HFFc6 (cell line): Measurements from ENCODE around the gene KLHL18. TPM values are rescaled to one million over a fixed set of nuclear protein-coding genes. Genes with fewer than 3 reads are reported as not detected.
A peak's percentile ranks its signal among the peaks of the same experiment; 100 is the strongest.

ENCODE experiments used
- DNase-seq: peaks from one replicate; pipeline ENCODE4 v3.0.0-alpha.2; 2018
- H3K27ac Mint-ChIP-seq: 2 replicates; pipeline ENCODE4 v1.8.0; 2020; ENCODE audit warnings: mild to moderate bottlenecking, mixed read lengths
- H3K27me3 Mint-ChIP-seq: 2 replicates; pipeline ENCODE4 v1.8.0; 2021; ENCODE audit warnings: mild to moderate bottlenecking, moderate library complexity, mixed read lengths; ENCODE audit not compliant: insufficient read depth
- H3K36me3 Mint-ChIP-seq: 2 replicates; pipeline ENCODE4 v1.8.0; 2021; ENCODE audit warnings: low read depth, mixed read lengths
- H3K4me1 Mint-ChIP-seq: 2 replicates; pipeline ENCODE4 v1.8.0; 2020; ENCODE audit warnings: low read depth, mixed read lengths
- H3K4me3 Mint-ChIP-seq: 2 replicates; pipeline ENCODE4 v1.8.0; 2020; ENCODE audit warnings: mild to moderate bottlenecking, moderate library complexity, mixed read lengths
- H3K9me3 Mint-ChIP-seq: 2 replicates; pipeline ENCODE4 v1.8.0; 2020; ENCODE audit warnings: mild to moderate bottlenecking, mixed read lengths
- total RNA-seq, 6 experiments: library from RNA; stranded (reverse); fragmentation: NEBNext Ultra II Directional; extraction: Animal tissue kit (Norgen Biotek cat#: 25700); gene quantifications; 2 replicates in 1 of 6; 3 replicates in 5 of 6; pipeline ENCODE4 v1.2.3, GENCODE V29; 2021
- TF ChIP-seq, protein P1 (sequence below): fragments of 200-600 bp; sonication (generic); IDR thresholded peaks from 2 replicates; pipeline ENCODE4 v1.5.0; 2021; ENCODE audit warnings: antibody characterized with exemption, mild to moderate bottlenecking

Gene KLHL18
- total RNA-seq, 6 experiments from 2014 or later: 26.6 to 34.5 (median 28.5) TPM

DNA sequence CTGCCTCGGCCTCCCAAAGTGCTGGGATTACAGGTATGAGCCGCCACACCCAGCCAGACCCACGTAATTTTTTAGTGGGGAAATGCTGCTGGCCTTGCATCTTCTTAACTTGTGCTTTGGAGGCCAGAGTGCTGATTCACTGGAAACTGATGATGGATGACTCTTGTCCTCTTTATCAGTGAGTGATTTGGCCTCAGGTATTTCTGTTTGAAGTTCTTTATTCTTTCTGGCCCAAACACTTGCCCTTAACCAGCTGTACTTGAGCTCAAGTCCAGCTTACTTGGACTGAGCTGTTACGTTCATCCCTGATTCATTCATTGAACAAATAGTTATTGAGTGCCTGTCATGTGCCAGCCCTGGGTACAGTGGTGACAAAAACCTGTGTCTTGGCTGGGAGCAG, 102.3 kb downstream of the KLHL18 start:
- no peak for DNase-seq
- TF ChIP-seq, protein P1, sequence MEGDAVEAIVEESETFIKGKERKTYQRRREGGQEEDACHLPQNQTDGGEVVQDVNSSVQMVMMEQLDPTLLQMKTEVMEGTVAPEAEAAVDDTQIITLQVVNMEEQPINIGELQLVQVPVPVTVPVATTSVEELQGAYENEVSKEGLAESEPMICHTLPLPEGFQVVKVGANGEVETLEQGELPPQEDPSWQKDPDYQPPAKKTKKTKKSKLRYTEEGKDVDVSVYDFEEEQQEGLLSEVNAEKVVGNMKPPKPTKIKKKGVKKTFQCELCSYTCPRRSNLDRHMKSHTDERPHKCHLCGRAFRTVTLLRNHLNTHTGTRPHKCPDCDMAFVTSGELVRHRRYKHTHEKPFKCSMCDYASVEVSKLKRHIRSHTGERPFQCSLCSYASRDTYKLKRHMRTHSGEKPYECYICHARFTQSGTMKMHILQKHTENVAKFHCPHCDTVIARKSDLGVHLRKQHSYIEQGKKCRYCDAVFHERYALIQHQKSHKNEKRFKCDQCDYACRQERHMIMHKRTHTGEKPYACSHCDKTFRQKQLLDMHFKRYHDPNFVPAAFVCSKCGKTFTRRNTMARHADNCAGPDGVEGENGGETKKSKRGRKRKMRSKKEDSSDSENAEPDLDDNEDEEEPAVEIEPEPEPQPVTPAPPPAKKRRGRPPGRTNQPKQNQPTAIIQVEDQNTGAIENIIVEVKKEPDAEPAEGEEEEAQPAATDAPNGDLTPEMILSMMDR: no peak
- Mint-ChIP-seq H3K27ac (no peak overlapping the region), H3K36me3 (peaks cover 24% of the 10 kb centered on the region), H3K27me3 (peaks cover 6% of the 10 kb centered on the region), H3K9me3 (no peaks in the 10 kb centered on the region), H3K4me3 (no peak overlapping the region), H3K4me1 (peaks cover 49% of the 10 kb centered on the region)

DNA sequence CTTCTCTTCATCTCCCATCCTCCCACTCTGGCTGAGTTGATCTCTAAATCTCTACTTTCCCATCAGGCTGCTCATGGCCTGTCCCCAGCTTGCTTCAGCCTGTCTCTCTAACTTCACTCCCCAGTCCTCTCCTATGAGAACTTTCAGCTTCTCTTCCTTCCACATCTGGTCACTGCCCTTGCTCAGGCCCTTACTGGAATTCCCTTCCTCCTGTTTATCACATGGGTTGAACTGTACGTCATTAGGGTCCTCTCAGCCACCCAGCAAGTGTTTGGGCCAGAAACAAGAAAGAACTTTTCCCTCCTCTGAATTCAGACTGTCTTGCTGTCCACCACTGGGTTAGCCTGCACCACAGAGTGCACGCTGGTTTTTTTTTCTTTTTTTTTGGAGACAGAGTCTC, 103.1 kb downstream of the KLHL18 start:
- H3K27ac Mint-ChIP-seq: peak overlapping the region; percentile 29; the same call in 1 of the 2 replicates
- H3K9me3 Mint-ChIP-seq: no peaks in the 10 kb centered on the region
- H3K4me3 Mint-ChIP-seq: no peak overlapping the region
- peaks cover 19% of the 10 kb centered on the region for H3K36me3 Mint-ChIP-seq
- DNase-seq: no peak
- peaks cover 2% of the 10 kb centered on the region; the same call in 1 of the 2 replicates for H3K27me3 Mint-ChIP-seq
- TF ChIP-seq, protein P1: no peak
- peaks cover 43% of the 10 kb centered on the region for H3K4me1 Mint-ChIP-seq

DNA sequence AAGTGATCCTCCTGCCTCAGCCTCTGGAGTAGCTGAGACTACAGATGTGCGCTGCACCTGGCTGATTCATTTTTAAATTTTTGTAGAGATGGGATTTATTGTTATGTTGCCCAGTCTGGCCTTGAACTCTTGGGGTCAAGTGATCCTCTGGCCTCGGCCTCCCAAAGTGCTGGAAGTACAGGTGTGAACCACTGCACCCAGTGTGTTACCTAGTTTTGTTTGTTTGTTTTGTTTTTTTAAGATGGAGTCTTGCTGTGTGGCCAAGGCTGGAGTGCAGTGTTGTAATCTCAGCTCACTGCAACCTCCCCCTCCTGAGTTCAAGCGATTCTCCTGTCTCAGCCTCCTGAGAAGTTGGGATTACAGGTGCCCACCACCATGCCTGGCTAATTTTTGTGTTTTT, 110.2 kb downstream of the KLHL18 start:
- H3K27ac Mint-ChIP-seq: peak overlapping the region; percentile 18; the same call in 1 of the 2 replicates

DNA sequence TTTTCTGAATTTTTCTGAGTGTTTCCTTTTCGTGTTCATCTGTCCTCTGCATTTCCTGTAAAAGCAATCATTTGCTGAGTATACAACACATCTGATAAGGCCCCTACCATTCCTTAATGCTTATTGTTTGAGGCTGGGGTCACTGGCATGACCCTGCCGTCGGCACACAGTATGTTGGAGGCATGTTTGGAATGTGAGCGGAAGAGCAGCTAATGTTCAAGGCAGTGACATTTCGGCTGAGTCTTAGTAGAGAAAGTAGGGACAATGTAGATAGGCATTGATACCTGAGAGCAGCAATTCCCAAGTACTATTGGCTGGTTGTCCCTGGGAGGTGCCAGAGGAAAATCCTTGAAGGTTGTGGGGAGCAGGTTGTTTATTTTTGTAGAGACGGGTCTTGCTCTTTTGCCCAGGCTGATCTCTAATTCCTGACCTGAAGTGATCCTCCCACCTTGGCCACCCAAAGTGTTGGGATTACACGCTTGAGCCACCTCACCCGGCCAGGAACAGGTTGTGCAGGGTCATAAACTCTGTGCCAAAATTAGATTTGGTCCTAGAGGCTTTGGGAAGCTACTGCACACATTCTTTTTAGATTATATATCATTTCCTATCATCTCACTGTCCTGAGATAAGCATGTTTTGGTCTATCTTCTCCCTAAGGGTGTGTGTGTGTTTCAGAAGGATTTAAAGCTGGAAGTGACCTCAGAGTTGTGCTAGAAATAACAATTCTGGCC, 111.6 kb downstream of the KLHL18 start:
- H3K4me1 Mint-ChIP-seq: peaks cover 53% of the 10 kb centered on the region
- DNase-seq: peak; percentile 25
- H3K9me3 Mint-ChIP-seq: no peaks in the 10 kb centered on the region
- H3K36me3 Mint-ChIP-seq: peaks cover 6% of the 10 kb centered on the region; the same call in 1 of the 2 replicates
- peak overlapping the region; percentile 63 for H3K27ac Mint-ChIP-seq
- TF ChIP-seq, protein P1: peak; percentile 57
- H3K4me3 Mint-ChIP-seq: peak overlapping the region; percentile 68
- H3K27me3 Mint-ChIP-seq: no peaks in the 10 kb centered on the region

More for the DNA sequence above, 110.2 kb downstream of the KLHL18 start:
- no peak overlapping the region for H3K4me3 Mint-ChIP-seq
- TF ChIP-seq, protein P1: no peak
- no peaks in the 10 kb centered on the region for H3K27me3 Mint-ChIP-seq
- DNase-seq: no peak
- peaks cover 6% of the 10 kb centered on the region; the same call in 1 of the 2 replicates for H3K36me3 Mint-ChIP-seq
- H3K4me1 Mint-ChIP-seq: peaks cover 40% of the 10 kb centered on the region
- H3K9me3 Mint-ChIP-seq: no peaks in the 10 kb centered on the region

DNA sequence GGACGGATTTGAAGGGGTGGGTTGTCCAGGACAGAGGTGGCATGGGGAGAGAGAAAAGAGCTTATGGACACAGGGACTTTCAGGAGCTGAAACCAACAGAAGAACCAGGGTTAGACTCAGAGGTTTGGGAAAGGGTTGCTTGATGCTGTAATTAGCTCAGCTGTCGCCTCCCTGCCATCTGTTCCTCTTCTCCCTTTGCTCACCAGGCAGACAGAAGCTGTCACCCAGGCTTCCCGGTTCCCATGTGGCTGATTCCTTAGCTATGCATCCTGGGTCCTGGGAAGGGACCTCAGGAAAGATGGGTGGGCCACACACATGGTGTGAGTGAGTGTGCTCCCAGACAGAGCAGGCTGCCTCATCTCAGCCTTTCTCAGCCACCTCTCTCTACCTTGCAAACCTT, 112.1 kb downstream of the KLHL18 start:
- peak overlapping the region; percentile 68; the same call in 1 of the 2 replicates for H3K4me3 Mint-ChIP-seq
- peaks cover 6% of the 10 kb centered on the region; the same call in 1 of the 2 replicates for H3K36me3 Mint-ChIP-seq
- no peaks in the 10 kb centered on the region for H3K27me3 Mint-ChIP-seq
- H3K4me1 Mint-ChIP-seq: peaks cover 59% of the 10 kb centered on the region
- H3K27ac Mint-ChIP-seq: peak overlapping the region; percentile 63
- no peaks in the 10 kb centered on the region for H3K9me3 Mint-ChIP-seq
- no peak for DNase-seq
- TF ChIP-seq, protein P1: no peak

Other genes starting within 250 kb of the KLHL18 start
- gene SETD2, start 118.8 kb upstream of the KLHL18 start, total RNA-seq: 10 to 100 TPM; 26.7 to 33.7 (median 30.8) TPM
- gene KIF9, start 145 bp upstream of the KLHL18 start, total RNA-seq: 1 to 10 TPM; 5.0 to 8.6 (median 5.7) TPM
- gene PTPN23, start 98.1 kb downstream of the KLHL18 start, total RNA-seq: 10 to 100 TPM; 43.1 to 50.0 (median 48.6) TPM
- gene SCAP, start 193.0 kb downstream of the KLHL18 start, total RNA-seq: 10 to 100 TPM; 48.3 to 63.3 (median 54.9) TPM
- 10 to 100 TPM; 30.4 to 36.2 (median 34.5) TPM for gene ELP6, start 230.8 kb downstream of the KLHL18 start, total RNA-seq